Endothelial cell (in vitro differentiated cells): ENCODE measurements around the gene DZIP1. TPM values are rescaled to one million over a fixed set of nuclear protein-coding genes. Genes with fewer than 3 reads are reported as not detected.

ENCODE experiments used
- DNase-seq: peaks from one replicate; pipeline ENCODE4 v3.0.0; 2021; ENCODE audit warnings: low spot score
- H3K27ac Mint-ChIP-seq: one replicate; pipeline ENCODE4 v1.8.0; 2021; ENCODE audit warnings: mixed read lengths, inconsistent platforms; ENCODE audit not compliant: unreplicated experiment
- H3K27me3 Mint-ChIP-seq: one replicate; pipeline ENCODE4 v1.8.0; 2021; ENCODE audit warnings: mild to moderate bottlenecking, moderate library complexity, mixed read lengths, inconsistent platforms; ENCODE audit not compliant: unreplicated experiment
- H3K36me3 Mint-ChIP-seq: one replicate; pipeline ENCODE4 v1.8.0; 2021; ENCODE audit warnings: mild to moderate bottlenecking, low read depth, mixed read lengths, inconsistent platforms; ENCODE audit not compliant: unreplicated experiment
- H3K4me1 Mint-ChIP-seq: one replicate; pipeline ENCODE4 v1.8.0; 2021; ENCODE audit warnings: mild to moderate bottlenecking, mixed read lengths, inconsistent platforms; ENCODE audit not compliant: unreplicated experiment
- H3K4me3 Mint-ChIP-seq: one replicate; pipeline ENCODE4 v1.8.0; 2021; ENCODE audit warnings: mild to moderate bottlenecking, mixed read lengths, inconsistent platforms; ENCODE audit not compliant: unreplicated experiment
- H3K9me3 Mint-ChIP-seq: one replicate; pipeline ENCODE4 v1.8.0; 2021; ENCODE audit warnings: mixed read lengths, inconsistent platforms; ENCODE audit not compliant: unreplicated experiment
- CTCF ChIP-seq: fragments of 200-600 bp; sonication (generic); IDR thresholded peaks from one replicate; pipeline ENCODE4 v1.5.0; 2021; ENCODE audit warnings: antibody characterized with exemption; ENCODE audit not compliant: unreplicated experiment
- total RNA-seq: library from RNA; stranded (reverse); fragmentation: NEBNext Ultra II Directional; extraction: Animal tissue kit (Norgen Biotek cat#: 25700); gene quantifications from one replicate; pipeline ENCODE4 v1.2.1, GENCODE V29; 2021; ENCODE audit not compliant: unreplicated experiment

Gene DZIP1
- total RNA-seq, 1 donor from 2014 or later = 39.7 TPM

GRCh38 chr13:95546919-95547318 is 97.6 kb downstream of the DZIP1 start:
- Mint-ChIP-seq H3K4me3 (no peak overlapping the region), H3K36me3 (peaks cover 5% of the 10 kb centered on the region), H3K27me3 (peaks cover 2% of the 10 kb centered on the region), H3K27ac (no peak overlapping the region), H3K4me1 (peaks cover 4% of the 10 kb centered on the region), H3K9me3 (no peaks in the 10 kb centered on the region)
- DNase-seq = no peak
- no peak for TF ChIP-seq CTCF

- no peak for TF ChIP-seq CTCF
These were observed 100.2 kb downstream of the DZIP1 start for GRCh38 chr13:95544293-95544692.

GRCh38 chr13:95541911-95542474 is 102.5 kb downstream of the DZIP1 start:
- no peaks in the 10 kb centered on the region for H3K27me3 Mint-ChIP-seq
- H3K4me3 Mint-ChIP-seq = no peak overlapping the region
- H3K36me3 Mint-ChIP-seq = no peaks in the 10 kb centered on the region
- H3K27ac Mint-ChIP-seq = no peak overlapping the region
- H3K9me3 Mint-ChIP-seq = no peaks in the 10 kb centered on the region
- no peak for TF ChIP-seq CTCF
- peaks cover 3% of the 10 kb centered on the region for H3K4me1 Mint-ChIP-seq
- DNase-seq = no peak

More at GRCh38 chr13:95544293-95544692, 100.2 kb downstream of the DZIP1 start:
- Mint-ChIP-seq H3K9me3 (no peaks in the 10 kb centered on the region), H3K4me1 (peaks cover 3% of the 10 kb centered on the region), H3K4me3 (no peak overlapping the region), H3K27me3 (no peaks in the 10 kb centered on the region), H3K27ac (no peak overlapping the region), H3K36me3 (no peaks in the 10 kb centered on the region)
- DNase-seq = no peak

- Mint-ChIP-seq H3K27me3 (no peaks in the 10 kb centered on the region), H3K4me3 (no peak overlapping the region), H3K36me3 (no peaks in the 10 kb centered on the region), H3K4me1 (peaks cover 3% of the 10 kb centered on the region), H3K9me3 (no peaks in the 10 kb centered on the region), H3K27ac (no peak overlapping the region)
- no peak for DNase-seq
- no peak for TF ChIP-seq CTCF
These were observed 103.2 kb downstream of the DZIP1 start for GRCh38 chr13:95541308-95541707.

GRCh38 chr13:95540888-95541287 is 103.6 kb downstream of the DZIP1 start:
- Mint-ChIP-seq H3K36me3 (no peaks in the 10 kb centered on the region), H3K4me3 (no peak overlapping the region), H3K4me1 (peaks cover 3% of the 10 kb centered on the region), H3K27ac (no peak overlapping the region), H3K27me3 (no peaks in the 10 kb centered on the region), H3K9me3 (no peaks in the 10 kb centered on the region)
- no peak for TF ChIP-seq CTCF
- DNase-seq = no peak
